ENCODE data around the gene SLC9A9. TPM values are rescaled to one million over a fixed set of nuclear protein-coding genes. Genes with fewer than 3 reads are reported as not detected.

Gene SLC9A9
- total RNA-seq (33.9 and 74.0 TPM in 2 replicates), polyA plus RNA-seq (14.3 and 17.1 TPM in 2 replicates), polyA minus RNA-seq (ENCODE audit: low replicate concordance) (16.8 and 28.5 TPM in 2 replicates)
- polyA plus RNA-seq (2012): 11.4 and 12.8 TPM in 2 replicates

DNA sequence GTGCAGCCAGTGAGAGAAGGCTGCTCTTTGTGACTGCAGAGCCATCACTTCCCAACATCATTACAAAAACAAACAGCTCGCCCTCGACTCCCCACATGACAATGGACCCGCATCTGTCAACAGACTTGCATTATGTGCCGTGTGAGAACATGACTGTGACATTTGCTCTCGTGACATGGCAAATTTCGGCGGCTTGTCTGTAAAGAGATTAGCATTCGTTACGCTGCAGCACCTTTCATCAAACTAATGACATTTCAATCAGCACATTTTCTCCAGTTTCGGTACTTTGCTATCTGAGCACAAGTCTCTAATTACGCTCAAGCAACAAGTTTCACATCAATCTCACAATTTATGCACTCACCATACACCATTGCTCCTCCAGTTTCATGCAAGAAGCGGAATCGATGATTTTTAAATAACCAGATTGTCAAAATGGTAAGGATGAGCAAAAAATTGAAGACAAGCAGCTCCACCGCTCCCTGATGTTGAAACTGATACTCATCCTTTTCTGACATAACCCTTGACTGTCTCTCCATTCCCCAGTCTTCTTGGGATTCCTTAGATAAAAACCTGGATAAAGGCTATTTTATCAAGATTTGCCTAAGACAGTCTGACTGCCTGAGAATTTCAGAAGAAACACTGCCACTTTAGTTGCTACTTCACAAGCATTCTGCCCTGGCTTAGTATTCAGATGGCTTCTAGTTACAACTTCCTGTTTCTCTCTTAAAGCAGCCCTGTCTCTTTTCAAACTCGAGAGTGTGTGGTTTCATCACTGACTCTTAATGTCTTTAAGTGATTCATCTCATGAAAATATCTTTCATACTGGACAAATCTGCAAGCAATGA lies at the start of gene SLC9A9:
TSS of gene SLC9A9 (minus strand) at position 682 of the 845 bp plus-strand sequence. CDS start at position 536, 146 bp downstream.
- Histone ChIP-seq H2AFZ (ENCODE audit: low read length) (peak within 1 kb of the TSS; percentile 44), H3K27me3 (ENCODE audit: control insufficient read depth, insufficient read depth, low read length) (no peaks in the 10 kb centered on the region), H4K20me1 (ENCODE audit: control insufficient read depth, extremely low read depth, insufficient read depth, low read length) (no peaks in the 10 kb centered on the region), H3K79me2 (ENCODE audit: control insufficient read depth, insufficient read depth, low read length) (peaks cover 3% of the 10 kb centered on the region), H3K27ac (ENCODE audit: insufficient read depth, low read length) (peak within 1 kb of the TSS; percentile 63), H3K36me3 (ENCODE audit: control insufficient read depth, insufficient read depth, low read length) (no peaks in the 10 kb centered on the region), H3K4me3 (replicated peaks in 1 of 4; ENCODE audit: control extremely low read depth in 1 of 4, insufficient read depth in 1 of 4, low read depth in 3 of 4, low read length in 4 of 4) (peak within 1 kb of the TSS; percentile 63 to 96 (median 85)), H3K9me3 (ENCODE audit: control insufficient read depth, insufficient read depth, low read depth, low read length) (no peaks in the 10 kb centered on the region), H3K4me1 (ENCODE audit: control insufficient read depth, extremely low read depth, insufficient read depth, low read length) (peaks cover 19% of the 10 kb centered on the region), H3K4me2 (ENCODE audit: extremely low read depth, insufficient read depth, low read length) (peak within 1 kb of the TSS; percentile 65), H3K9ac (ENCODE audit: insufficient read depth, low read length) (peak within 1 kb of the TSS; percentile 60)
- DNase-seq (ENCODE audit: low read depth in 2 of 2): peak; percentile 79 to 85
- TF ChIP-seq EZH2 (IDR thresholded peaks at IDR 0.05; ENCODE audit: low read length, missing control alignments): no peak
- TF ChIP-seq, protein P1, sequence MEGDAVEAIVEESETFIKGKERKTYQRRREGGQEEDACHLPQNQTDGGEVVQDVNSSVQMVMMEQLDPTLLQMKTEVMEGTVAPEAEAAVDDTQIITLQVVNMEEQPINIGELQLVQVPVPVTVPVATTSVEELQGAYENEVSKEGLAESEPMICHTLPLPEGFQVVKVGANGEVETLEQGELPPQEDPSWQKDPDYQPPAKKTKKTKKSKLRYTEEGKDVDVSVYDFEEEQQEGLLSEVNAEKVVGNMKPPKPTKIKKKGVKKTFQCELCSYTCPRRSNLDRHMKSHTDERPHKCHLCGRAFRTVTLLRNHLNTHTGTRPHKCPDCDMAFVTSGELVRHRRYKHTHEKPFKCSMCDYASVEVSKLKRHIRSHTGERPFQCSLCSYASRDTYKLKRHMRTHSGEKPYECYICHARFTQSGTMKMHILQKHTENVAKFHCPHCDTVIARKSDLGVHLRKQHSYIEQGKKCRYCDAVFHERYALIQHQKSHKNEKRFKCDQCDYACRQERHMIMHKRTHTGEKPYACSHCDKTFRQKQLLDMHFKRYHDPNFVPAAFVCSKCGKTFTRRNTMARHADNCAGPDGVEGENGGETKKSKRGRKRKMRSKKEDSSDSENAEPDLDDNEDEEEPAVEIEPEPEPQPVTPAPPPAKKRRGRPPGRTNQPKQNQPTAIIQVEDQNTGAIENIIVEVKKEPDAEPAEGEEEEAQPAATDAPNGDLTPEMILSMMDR (conservative IDR thresholded peaks at IDR 0.05 in 1 of 2, IDR thresholded peaks at IDR 0.05 in 1 of 2; ENCODE audit: low read depth in 1 of 2, low read length in 2 of 2): no peak

DNA sequence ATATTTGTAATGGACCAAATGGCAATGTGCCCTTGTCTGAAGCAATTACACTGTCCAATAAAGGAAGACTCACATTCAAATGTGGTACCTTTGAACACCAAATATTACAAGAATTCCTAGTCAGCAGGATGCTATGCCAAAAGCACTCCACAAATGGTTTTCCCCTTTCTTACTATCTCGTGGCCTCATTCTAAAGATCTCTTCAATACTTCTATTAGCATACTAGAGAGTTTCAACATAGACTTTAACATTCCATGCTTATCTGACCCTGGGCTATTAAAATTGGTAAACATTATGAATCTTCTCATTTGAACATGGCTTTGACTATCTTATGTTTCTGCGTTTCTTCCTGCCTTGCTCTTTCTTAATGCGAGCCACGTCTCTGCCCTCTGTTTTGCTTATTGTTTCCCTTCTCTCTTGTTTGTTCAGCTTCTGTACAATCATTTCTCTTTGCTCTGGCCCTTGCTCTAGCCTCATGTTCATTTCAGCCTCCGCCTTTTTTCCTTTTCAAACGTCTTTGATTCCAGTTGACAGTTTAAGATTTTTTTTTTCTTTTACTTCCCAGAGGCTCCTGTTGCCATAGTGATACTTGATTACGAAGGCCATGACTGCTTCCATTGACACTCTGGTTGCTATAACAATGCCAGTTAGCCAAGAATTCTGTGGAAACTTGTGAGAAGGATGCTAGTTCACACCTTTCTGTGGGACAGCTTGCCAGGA lies 49.5 kb upstream of the SLC9A9 start:
- H3K4me3 ChIP-seq (replicated peaks in 1 of 4; ENCODE audit: control extremely low read depth in 1 of 4, insufficient read depth in 1 of 4, low read depth in 3 of 4, low read length in 4 of 4): no peak overlapping the region
- peak overlapping the region; percentile 79 for H3K27ac ChIP-seq (ENCODE audit: insufficient read depth, low read length)
- peak; percentile 74 to 81 for DNase-seq (ENCODE audit: low read depth in 2 of 2)
- H3K27me3 ChIP-seq (ENCODE audit: control insufficient read depth, insufficient read depth, low read length): no peaks in the 10 kb centered on the region
- no peaks in the 10 kb centered on the region for H4K20me1 ChIP-seq (ENCODE audit: control insufficient read depth, extremely low read depth, insufficient read depth, low read length)
- H2AFZ ChIP-seq (ENCODE audit: low read length): peak overlapping the region; percentile 79
- no peaks in the 10 kb centered on the region for H3K36me3 ChIP-seq (ENCODE audit: control insufficient read depth, insufficient read depth, low read length)
- H3K4me1 ChIP-seq (ENCODE audit: control insufficient read depth, extremely low read depth, insufficient read depth, low read length): peaks cover 19% of the 10 kb centered on the region
- H3K4me2 ChIP-seq (ENCODE audit: extremely low read depth, insufficient read depth, low read length): peak overlapping the region; percentile 56
- TF ChIP-seq, protein P1 (conservative IDR thresholded peaks at IDR 0.05 in 1 of 2, IDR thresholded peaks at IDR 0.05 in 1 of 2; ENCODE audit: low read depth in 1 of 2, low read length in 2 of 2): no peak
- no peaks in the 10 kb centered on the region for H3K9me3 ChIP-seq (ENCODE audit: control insufficient read depth, insufficient read depth, low read depth, low read length)
- H3K9ac ChIP-seq (ENCODE audit: insufficient read depth, low read length): peak overlapping the region; percentile 14
- H3K79me2 ChIP-seq (ENCODE audit: control insufficient read depth, insufficient read depth, low read length): no peaks in the 10 kb centered on the region

DNA sequence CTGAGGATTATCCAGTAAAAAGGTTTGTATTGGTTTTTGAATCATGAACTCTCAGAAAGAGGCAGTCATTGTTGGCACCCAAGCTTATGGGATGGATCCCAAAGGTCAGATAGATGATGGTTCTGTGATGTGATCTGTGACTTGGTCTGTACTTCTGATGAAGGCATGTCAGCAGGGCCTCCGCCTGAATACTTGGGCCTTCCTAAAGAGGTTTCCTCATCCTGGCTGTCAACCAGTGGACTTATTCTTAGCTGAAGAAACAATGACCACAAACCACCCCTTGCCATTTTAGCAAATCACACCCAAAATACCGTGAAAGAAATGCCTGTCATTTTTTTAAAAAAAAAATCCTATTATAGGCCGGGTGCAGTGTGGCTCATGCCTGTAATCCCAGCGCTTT lies 48.2 kb upstream of the SLC9A9 start:
- no peaks in the 10 kb centered on the region for H3K9me3 ChIP-seq (ENCODE audit: control insufficient read depth, insufficient read depth, low read depth, low read length)
- H3K27me3 ChIP-seq (ENCODE audit: control insufficient read depth, insufficient read depth, low read length): no peaks in the 10 kb centered on the region
- peak in 1 of 2 donors; percentile 13 for DNase-seq (ENCODE audit: low read depth in 2 of 2)
- no peak overlapping the region for H3K4me3 ChIP-seq (replicated peaks in 1 of 4; ENCODE audit: control extremely low read depth in 1 of 4, insufficient read depth in 1 of 4, low read depth in 3 of 4, low read length in 4 of 4)
- no peak overlapping the region for H2AFZ ChIP-seq (ENCODE audit: low read length)
- no peaks in the 10 kb centered on the region for H3K36me3 ChIP-seq (ENCODE audit: control insufficient read depth, insufficient read depth, low read length)
- no peak overlapping the region for H3K4me2 ChIP-seq (ENCODE audit: extremely low read depth, insufficient read depth, low read length)
- peaks cover 15% of the 10 kb centered on the region for H3K4me1 ChIP-seq (ENCODE audit: control insufficient read depth, extremely low read depth, insufficient read depth, low read length)
- no peak for TF ChIP-seq EZH2 (IDR thresholded peaks at IDR 0.05; ENCODE audit: low read length, missing control alignments)
- TF ChIP-seq, protein P1 (conservative IDR thresholded peaks at IDR 0.05 in 1 of 2, IDR thresholded peaks at IDR 0.05 in 1 of 2; ENCODE audit: low read depth in 1 of 2, low read length in 2 of 2): no peak
- H3K79me2 ChIP-seq (ENCODE audit: control insufficient read depth, insufficient read depth, low read length): no peaks in the 10 kb centered on the region
- no peak overlapping the region for H3K27ac ChIP-seq (ENCODE audit: insufficient read depth, low read length)
- H4K20me1 ChIP-seq (ENCODE audit: control insufficient read depth, extremely low read depth, insufficient read depth, low read length): no peaks in the 10 kb centered on the region
- no peak overlapping the region for H3K9ac ChIP-seq (ENCODE audit: insufficient read depth, low read length)

All from fibroblast of lung (primary cell).